Kidney tubule cell (primary cell): ENCODE results near the gene SP100.

ENCODE experiments used
- DNase-seq: peaks from one replicate; pipeline ENCODE4 v3.0.0-alpha.2; 2018; ENCODE audit warnings: low spot score

The SP100 gene

DNA sequence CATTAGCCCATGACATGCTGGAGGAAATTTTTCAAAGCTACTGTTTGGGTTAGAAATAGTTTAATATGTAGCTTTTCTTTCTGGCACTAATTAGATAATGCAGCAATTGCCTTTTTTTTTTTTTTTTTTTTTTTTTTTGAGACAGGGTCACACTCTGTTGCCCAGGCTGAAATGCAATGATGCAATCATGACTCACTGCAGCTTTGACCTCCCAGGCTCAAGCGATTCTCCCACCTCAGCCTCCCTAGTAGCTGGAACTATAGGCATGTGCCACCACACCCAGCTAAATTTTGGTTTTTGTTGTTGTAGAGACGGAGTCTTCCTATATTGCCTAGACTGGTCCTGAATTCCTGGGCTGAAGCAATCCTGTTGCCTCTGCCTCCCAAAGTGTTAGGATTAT is 136.2 kb downstream of the SP100 start:
- DNase-seq, result peak; percentile 62

DNA sequence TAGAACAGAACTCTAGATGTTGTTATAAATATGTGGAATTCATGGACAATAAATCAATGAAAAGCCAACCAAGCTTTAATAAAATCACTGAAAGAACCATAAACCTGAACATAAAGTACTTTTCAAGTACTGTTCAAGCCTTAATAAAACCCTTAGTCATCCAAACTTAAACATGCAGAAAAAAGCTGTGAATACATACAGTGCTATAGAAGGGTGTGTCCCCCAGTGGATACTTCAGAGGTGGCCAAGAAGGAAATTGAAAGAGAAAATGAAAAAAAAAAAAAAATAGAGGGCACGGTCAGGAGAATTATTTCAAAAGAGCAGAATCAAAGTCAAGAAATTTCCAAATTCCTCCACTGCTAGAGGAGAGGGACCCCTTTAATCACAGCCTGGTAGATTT is 141.1 kb downstream of the SP100 start:
- DNase-seq, result no peak

DNA sequence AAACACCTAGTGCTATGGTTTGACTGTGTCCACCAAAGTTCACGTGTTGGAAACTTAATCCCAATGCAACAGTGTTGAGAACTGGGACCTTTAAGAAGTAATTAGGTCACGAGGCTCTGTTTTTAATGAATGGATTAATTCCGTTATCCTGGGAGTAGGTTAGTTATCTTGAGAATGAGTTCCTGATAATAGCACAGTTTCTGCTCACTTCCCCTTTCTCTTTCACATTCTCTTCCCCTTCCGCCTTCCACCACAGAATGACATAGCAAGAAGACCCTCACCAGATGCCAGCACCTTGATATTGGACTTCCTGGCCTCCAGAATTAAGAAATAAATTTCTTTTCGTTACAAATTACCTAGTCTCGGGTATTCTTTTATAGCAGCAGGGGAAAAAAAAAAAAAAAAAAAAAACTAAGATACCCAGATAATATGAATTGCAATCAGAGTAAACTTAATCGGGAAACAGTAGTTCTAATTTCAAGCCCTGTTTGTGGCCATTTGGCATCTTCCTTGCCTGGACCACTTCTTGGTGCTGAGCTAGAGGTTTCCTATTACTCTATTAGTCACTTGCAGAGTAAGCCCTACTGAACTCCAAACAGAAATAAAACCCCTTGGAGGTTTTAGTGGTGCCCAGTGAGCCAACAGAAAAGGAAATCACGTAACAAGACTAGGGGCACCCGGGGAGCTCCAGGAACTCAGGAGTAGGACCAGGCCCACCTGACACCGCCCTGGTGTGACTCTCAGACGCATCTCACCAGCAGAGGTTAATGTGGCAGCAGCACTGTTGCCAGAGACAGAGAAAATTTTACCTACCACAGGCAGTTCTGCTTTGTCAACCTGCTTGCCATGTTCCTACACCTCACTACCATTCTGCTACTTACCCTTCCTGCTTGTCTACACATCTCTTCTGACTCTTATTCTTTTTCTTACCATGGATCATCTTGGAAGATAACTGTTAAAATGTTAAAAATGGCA is 149.1 kb downstream of the SP100 start:
- DNase-seq, result peak; percentile 64

DNA sequence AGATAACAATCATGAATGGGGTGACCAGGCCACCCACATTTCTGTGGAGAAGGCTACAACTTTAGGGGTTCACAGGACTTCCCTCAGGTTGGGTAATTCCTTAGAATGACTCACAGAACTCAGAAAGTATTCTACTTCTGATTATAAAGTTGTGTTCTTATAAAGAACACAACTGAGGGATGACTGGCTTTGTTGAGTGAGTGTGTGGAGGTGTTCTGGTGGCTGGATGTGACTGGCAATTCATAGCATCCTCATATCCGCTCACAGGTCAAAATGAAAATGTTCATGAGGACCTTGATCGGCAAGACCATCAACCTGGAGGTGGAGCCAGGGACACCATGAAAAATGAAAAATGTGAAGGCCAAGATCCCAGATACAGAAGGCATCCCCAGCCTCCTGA is 153.3 kb downstream of the SP100 start:
- DNase-seq, result no peak

DNA sequence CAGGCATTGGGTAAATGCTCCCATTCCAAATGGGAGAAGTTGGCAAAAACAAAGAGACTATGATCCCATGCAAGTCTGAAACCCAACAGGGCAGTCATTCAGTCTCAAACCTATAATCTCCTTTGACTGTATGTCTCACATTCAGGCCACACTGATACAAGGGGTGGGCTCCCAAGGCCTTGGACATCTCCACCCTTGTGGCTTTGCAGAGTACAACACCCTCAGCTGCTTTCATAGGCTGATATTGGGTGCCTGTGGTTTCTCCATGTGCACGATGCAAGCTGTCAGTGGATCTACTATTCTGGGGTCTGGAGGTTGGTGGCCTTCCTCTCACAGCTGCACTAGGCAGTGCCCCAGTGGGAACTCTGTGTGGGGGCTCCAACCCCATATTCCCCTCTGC is 155.0 kb downstream of the SP100 start:
- DNase-seq, result no peak

DNA sequence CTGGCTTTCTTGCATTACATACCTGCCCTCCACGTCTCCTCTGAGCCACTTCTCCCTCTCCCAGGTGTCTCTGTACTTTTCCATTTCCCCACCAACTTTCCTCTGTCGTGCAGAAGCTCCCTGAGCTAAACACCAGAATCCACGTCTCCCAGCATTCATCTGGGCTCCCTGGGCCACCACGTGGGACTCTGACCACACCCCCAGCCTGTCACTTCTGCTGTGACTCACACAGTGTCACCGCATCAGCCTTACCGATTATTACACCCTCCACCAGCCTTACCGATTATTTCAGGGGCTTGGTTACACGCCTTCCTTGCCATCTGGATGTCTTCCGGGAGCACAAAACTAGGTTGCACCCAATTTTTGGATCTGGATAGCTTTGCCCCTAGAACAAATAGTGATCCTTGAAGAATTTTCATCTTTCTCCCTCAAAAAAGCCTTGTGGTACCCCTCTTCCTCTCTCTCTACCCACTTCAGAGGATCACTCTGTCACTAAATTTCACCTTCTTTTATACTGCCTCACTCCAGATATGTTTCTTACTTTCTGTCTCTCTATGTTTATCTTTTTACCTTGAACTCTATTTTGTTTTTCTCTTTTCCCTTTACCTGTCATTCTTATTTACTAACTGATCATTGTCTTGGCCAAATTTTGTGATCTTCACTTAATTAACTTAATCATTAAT is 159.8 kb downstream of the SP100 start:
- no peak for DNase-seq

DNA sequence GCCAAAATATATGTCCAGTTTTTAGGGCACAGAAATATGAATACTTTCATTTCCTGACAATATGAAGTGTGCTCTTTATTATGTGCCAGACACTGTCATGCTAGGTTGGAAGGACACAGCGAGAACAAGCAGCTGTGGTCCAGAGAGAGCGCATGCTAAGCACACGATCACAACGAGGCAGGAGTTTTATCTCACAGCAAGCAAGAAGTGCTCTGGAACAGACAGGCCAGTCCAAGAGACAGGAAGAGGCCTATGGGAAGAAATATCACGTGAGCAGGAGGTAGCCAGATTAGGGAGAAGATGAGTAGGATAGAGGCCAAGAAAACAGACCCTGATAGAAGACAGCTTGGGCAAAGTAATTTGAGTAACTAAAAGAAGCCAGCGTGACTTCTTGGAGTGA is 161.1 kb downstream of the SP100 start:
- no peak for DNase-seq

DNA sequence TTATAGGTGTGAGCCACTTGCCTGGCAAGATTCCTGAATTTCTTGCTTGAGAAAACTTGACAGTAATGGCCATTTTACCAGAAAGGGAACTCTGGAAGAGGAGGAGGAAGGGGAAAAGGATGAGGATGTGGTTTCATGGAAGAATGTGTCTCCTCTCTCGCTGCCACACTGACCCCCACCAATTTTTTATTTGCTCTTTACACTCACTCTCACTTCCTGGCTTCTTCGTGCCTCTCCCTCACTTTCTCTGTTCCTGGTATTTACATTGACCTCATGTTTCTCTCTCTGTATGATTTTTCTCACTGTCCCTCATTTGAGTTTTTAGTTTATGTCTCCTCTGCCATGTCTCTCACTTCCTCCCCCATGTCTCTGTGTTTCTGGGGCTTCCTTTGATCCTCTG is 162.1 kb downstream of the SP100 start:
- peak; percentile 59 for DNase-seq

DNA sequence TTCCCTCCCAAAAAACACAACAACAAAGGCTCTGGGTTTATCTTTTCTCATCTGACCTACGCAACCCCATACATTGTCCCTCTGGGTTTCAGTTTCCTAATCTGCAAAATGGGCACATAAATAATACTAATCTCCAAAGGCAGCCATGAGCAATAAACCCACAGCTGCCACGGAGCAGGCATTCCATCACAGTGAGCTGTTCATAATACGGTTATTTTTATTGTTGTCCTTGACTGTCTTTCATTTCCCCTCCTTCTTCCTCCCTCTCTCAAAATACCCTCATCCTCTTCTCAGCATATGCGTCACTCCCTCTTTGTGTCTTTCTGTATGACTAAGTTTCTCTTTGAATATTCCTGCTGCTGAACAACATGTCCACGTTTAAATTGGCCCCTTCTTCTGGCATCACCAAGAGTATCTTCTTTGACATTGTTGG is 166.9 kb downstream of the SP100 start:
- DNase-seq, result peak; percentile 20

DNA sequence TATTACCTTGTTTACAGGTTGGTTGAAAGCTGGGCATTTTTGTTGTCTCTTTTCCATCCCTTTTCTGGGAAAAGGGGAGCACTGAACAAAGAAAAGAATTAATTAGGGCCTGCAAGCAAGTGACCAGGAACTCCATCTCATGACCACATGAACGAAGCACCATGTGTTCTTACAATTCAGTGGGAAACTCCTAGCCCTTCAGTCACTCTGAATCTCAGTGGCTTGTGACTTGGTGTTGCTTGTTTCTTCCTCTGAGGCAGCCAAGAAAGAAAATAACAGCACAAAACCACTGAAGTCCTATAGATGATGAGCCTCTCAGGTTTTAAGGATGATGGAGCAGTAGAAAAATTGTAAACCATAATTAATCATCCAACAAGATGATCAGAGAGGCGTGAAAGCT is 167.6 kb downstream of the SP100 start:
- no peak for DNase-seq

DNA sequence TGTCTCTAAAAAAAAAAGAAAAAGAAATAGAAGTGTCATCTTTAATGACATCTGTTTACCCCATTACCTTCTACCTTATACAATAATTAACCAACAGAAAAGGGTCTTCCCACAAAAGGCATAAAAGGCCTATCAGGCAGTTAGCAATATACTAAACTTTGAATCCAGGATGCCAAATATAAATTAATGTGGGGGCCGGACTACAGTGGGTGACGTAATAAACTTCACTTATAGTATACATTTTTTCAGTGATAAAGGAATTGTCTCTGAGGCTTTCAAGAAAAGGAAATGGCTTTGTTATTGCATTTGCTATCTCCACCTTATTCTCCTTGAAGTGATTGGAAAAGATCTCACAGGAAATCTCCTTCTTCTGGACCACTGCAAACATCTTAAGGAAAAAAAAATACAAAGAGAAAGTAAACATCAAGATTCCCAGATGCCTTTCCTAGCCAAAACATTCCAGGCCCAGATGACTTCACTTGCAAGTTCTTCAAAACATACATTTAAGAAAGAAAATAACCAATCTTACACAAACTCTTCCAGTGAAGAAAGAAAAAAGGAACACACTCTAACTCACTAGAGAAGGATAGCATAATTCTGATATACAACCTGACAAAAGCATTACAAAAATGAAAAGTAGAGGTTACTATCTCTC is 170.5 kb downstream of the SP100 start:
- DNase-seq, result no peak

DNA sequence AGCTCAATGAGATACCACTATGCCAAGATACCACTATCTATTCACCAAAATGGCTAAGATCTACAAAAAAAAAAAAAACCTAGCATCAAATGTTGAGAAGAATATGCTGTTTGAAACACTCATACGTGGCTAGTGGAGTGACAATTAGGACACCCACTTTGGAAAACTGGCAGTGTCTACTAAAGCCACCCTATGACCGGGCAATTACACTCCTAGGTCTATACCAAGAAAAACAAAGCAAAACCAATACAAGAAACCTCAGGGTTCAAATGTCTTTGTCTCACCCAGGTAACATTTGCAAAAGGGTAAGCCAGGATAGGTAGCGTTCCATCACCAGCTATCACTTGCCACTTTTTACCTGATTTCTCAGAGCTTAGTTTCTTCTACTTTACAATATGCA is 173.0 kb downstream of the SP100 start:
- DNase-seq, result no peak

DNA sequence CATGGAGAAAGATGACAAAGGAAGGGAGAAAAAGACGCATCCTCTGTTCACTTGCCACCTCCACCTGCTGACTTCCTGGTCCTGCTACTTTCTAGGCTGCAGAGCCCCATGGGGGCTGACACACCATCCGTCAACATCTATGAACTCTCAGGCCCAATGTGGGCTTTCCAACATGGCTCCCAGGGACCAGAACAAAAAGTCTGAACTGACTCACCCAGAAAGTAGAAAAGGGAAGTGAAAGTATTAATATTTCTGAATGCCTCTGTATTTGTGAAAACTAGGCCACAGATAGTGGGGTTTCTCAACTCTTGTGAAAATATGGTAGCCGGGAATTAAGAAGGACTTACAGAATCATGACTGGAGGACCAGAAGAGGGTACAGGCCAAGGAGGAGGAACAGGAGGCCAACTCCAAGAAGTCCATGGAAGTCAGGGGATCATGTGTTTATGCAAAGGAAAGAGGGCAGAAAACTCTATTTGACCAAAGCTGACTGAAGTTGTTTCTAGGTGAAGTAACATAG is 173.6 kb downstream of the SP100 start:
- DNase-seq, result no peak

DNA sequence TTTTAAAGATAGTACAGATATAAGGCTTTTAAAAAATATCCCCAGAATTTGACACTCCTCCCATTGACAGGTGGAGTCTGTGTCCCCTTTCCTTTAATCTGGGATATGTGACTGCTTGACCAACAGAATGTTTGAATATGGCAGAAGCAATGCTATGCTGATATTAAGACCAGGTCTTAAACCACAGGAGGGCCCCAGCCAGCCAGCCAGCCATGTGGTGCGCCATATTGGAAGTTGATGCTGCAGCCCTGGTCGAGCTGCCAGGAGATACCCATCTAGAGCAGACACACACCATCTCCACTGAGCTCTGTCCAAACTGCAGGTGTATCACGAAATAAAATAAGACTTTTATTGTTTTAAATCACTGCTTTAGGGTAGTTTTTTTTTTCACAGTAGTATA is 174.3 kb downstream of the SP100 start:
- DNase-seq, result no peak

DNA sequence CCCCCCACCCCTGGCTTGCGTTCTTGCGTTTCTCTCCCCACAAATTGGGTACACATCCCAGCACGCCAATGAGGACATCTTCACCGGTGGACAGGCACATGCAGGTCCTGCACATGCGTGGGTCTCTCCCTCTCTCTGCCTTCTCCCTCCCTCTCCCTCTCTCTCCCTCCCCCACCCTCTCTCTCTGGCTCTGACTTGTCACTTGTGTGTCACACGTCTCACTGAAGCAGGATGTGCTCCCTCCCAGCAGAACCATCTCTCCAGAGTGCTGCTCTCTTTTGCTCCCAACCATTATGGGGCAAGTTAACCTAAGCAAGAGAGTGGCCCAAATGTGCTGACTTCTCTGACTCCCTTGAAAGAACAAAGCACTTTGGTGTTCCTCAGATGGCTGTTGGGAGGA is 175.8 kb downstream of the SP100 start:
- DNase-seq, result no peak

DNA sequence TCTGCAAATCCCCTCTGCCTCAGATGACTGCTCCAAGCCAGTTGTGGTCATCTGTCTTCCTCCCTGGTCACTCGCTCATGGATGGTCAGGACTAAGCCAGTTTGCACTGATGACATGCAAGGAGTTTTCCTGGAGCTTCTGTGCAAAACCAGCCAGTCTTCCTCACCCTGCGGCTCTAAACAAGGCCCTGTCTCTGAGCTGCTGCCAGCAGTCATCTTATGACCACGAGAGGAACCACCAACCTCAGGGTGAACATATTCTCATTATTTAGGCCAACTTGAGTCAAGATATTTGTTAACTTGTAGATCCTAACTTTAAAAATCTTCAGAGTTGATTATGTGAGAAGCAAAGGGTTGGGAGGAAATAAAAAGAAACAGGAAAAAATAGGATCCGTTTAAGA is 176.8 kb downstream of the SP100 start:
- no peak for DNase-seq
